Spleen (tissue), 11 donors: ENCODE data around the gene DYNLT1. TPM values are rescaled to one million over a fixed set of nuclear protein-coding genes. Genes with fewer than 3 reads are reported as not detected.
A peak's percentile ranks its signal among the peaks of the same experiment; 100 is the strongest.

Source experiments
- DNase-seq: peaks from one replicate; pipeline ENCODE4 v3.0.0-alpha.2; 2020
- H3K27ac ChIP-seq, 8 donors: fragments of 200-600 bp; sonication (generic) in 7 of 8; 1 replicate in 4 of 8; 2 replicates in 4 of 8; pipeline versions ENCODE4 v1.5.0 to v1.8.0; 2016 to 2021; ENCODE audit warnings: inconsistent platforms in 4 of 8, mild to moderate bottlenecking in 4 of 8, moderate library complexity in 1 of 8
- H3K27me3 ChIP-seq, 7 donors: fragments of 200-600 bp; sonication (generic) in 6 of 7; replicated peaks in 1 of 7; 1 replicate in 4 of 7; 2 replicates in 3 of 7; pipeline versions ENCODE4 v1.5.0 to v1.8.0; 2016 to 2021; ENCODE audit warnings: inconsistent platforms in 3 of 7, mild to moderate bottlenecking in 1 of 7
- H3K36me3 ChIP-seq, 6 donors: fragments of 200-600 bp; sonication (generic) in 5 of 6; 1 replicate in 4 of 6; 2 replicates in 2 of 6; pipeline versions ENCODE4 v1.5.0 to v1.8.0; 2016 to 2021; ENCODE audit warnings: inconsistent platforms in 2 of 6
- H3K4me1 ChIP-seq, 6 donors: fragments of 200-600 bp; sonication (generic) in 5 of 6; 1 replicate in 3 of 6; 2 replicates in 3 of 6; pipeline versions ENCODE4 v1.5.0 to v1.8.0; 2016 to 2021; ENCODE audit warnings: inconsistent platforms in 3 of 6
- H3K4me3 ChIP-seq, 8 donors: fragments of 200-600 bp; sonication (generic) in 7 of 8; 1 replicate in 4 of 8; 2 replicates in 4 of 8; pipeline versions ENCODE4 v1.5.0 to v1.8.0; 2016 to 2021; ENCODE audit warnings: inconsistent platforms in 4 of 8, mild to moderate bottlenecking in 4 of 8, moderate library complexity in 2 of 8
- H3K9me3 ChIP-seq, 8 donors: fragments of 200-600 bp; sonication (generic) in 7 of 8; 1 replicate in 4 of 8; 2 replicates in 4 of 8; pipeline versions ENCODE4 v1.5.0 to v1.8.0; 2016 to 2021; ENCODE audit warnings: inconsistent platforms in 4 of 8
- CTCF ChIP-seq, 11 experiments: fragments of 200-600 bp in 7 of 11; fragments of 450-650 bp in 4 of 11; sonication (generic) in 4 of 11; IDR thresholded peaks in 8 of 11; conservative IDR thresholded peaks in 3 of 11; 1 replicate in 7 of 11; 2 replicates in 4 of 11; pipeline versions ENCODE4 v1.4.0 to v1.8.0; 2016 to 2021; ENCODE audit warnings: antibody characterized with exemption in 11 of 11, inconsistent platforms in 4 of 11, mild to moderate bottlenecking in 1 of 11
- POLR2A ChIP-seq, 3 donors: fragments of 450-650 bp; IDR thresholded peaks; one replicate each; pipeline ENCODE4 v1.5.1; 2017; ENCODE audit warnings: antibody characterized with exemption in 3 of 3, mild to moderate bottlenecking in 1 of 3
- POLR2AphosphoS5 ChIP-seq, 3 donors: sonication (generic); formaldehyde crosslinking; IDR thresholded peaks; one replicate each; pipeline ENCODE4 v1.5.1; 2017; ENCODE audit warnings: antibody characterized with exemption in 3 of 3
- WGBS, 5 donors: extraction: QIAGEN DNeasy Blood & Tissue Kit in 3 of 5; methylation state at CpG; one replicate each; pipeline versions ENCODE4 v1.1.5 to v1.1.7; 2013 to 2018; 5-methylcytosine and 5-hydroxymethylcytosine counted together
- intact Hi-C: fragments of 100-400 bp; cut with DNase I; formaldehyde crosslinking; loops from one replicate; pipeline ENCODE4 v1.15.0; 2023; ENCODE audit warnings: low total_unique reads
- polyA plus RNA-seq, 3 donors: library from polyadenylated mRNA; stranded (reverse); fragments of 200-250 nt; gene quantifications; one replicate each; pipeline ENCODE4 v1.2.1, GENCODE V29; 2013
- total RNA-seq, 7 donors: library from RNA; depleted of rRNA in 3 of 7; stranded (reverse); fragments of >200 nt in 3 of 7; fragmentation: NEBNext Ultra II Directional in 4 of 7; extraction: Animal tissue kit (Norgen Biotek cat#: 25700) in 4 of 7; gene quantifications; one replicate each; pipeline versions ENCODE4 v1.1.0 to v1.2.1, GENCODE V29; 2016 to 2021
- donor health status: healthy with polysubstance abuse.
- donor health status: DM: no; HTN: no; CAD: no; lungs with moderate emphysema.
- donor health status: DM: no; HTN: no; CAD: no.
- donor health status: Bipolar disorder and iron deficiency.
- donor health status: healthy.
- donor health status: DM: no; HTN: no; CAD: no.
- donor health status: DM: yes; HTN: yes; CAD: no.

DYNLT1 gene
- total and polyA plus RNA-seq, 10 donors = 61.3 to 131 (median 75.8) TPM

- 95 to 98% (median 97%) methylated on average over 4 of the region's 4 CpGs for WGBS, 5 donors
- TF ChIP-seq POLR2AphosphoS5 (IDR thresholded peaks at IDR 0.05) = no peak
- no peak for TF ChIP-seq CTCF (IDR thresholded peaks at IDR 0.05 in 8 of 11, conservative IDR thresholded peaks at IDR 0.05 in 3 of 11)
- TF ChIP-seq POLR2A (IDR thresholded peaks at IDR 0.05) = no peak
- H3K27me3 ChIP-seq = no peaks in the 10 kb centered on the region
- no peak for DNase-seq
- no peaks in the 10 kb centered on the region for H3K9me3 ChIP-seq
- no peak overlapping the region for H3K4me3 ChIP-seq
- intact Hi-C loops = no loop called here
- H3K36me3 ChIP-seq = peaks cover 0 to 99% (median 31%) of the 10 kb centered on the region in 6 donors
- H3K27ac ChIP-seq = no peak overlapping the region
- no peaks in the 10 kb centered on the region for H3K4me1 ChIP-seq
Measured at GRCh38 chr6:158597565-158597964, 47.0 kb downstream of the DYNLT1 start.

DNA sequence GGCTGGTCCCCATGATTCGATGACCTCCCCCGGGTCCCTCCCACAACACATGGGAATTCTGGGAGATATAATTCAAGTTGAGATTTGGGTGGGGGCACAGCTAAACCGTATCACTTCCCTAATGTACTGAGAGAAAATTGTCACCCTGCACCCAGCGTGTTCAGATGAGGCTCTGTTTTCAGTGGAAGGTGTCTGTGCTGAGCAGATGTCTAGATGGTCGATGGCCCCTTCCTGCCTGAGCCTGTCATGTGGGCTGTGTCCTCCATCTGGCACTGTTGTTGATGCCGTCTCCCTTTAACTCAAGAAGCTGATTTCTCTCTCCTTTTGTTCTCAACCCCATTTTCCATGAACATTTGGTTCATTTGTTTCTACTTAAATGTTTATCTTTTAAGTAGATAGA lies 47.7 kb downstream of the DYNLT1 start:
- DNase-seq = no peak
- 57 to 82% (median 77%) methylated on average over 6 of the region's 6 CpGs for WGBS, 5 donors
- TF ChIP-seq CTCF (IDR thresholded peaks at IDR 0.05 in 8 of 11, conservative IDR thresholded peaks at IDR 0.05 in 3 of 11) (no peak), POLR2A (IDR thresholded peaks at IDR 0.05) (no peak), POLR2AphosphoS5 (IDR thresholded peaks at IDR 0.05) (no peak)
- Histone ChIP-seq H3K27ac (no peak overlapping the region), H3K9me3 (no peaks in the 10 kb centered on the region), H3K27me3 (no peaks in the 10 kb centered on the region), H3K36me3 (peaks cover 0 to 99% (median 35%) of the 10 kb centered on the region in 6 donors), H3K4me1 (no peaks in the 10 kb centered on the region), H3K4me3 (no peak overlapping the region)
- intact Hi-C loops = no loop called here

- Histone ChIP-seq H3K36me3 (peaks cover 0 to 99% (median 50%) of the 10 kb centered on the region in 6 donors), H3K4me1 (no peaks in the 10 kb centered on the region), H3K27me3 (no peaks in the 10 kb centered on the region), H3K4me3 (no peak overlapping the region), H3K9me3 (no peaks in the 10 kb centered on the region), H3K27ac (no peak overlapping the region)
- intact Hi-C loops = no loop called here
- 74 to 94% (median 89%) methylated on average over 5 of the region's 5 CpGs for WGBS, 5 donors
- TF ChIP-seq POLR2AphosphoS5 (IDR thresholded peaks at IDR 0.05) (no peak), CTCF (IDR thresholded peaks at IDR 0.05 in 8 of 11, conservative IDR thresholded peaks at IDR 0.05 in 3 of 11) (peak in 4 of 11 experiments; percentile 14 to 50 (median 24))
- DNase-seq = no peak
Measured at GRCh38 chr6:158595223-158595622, 49.3 kb downstream of the DYNLT1 start.

GRCh38 chr6:158593670-158594069 lies 50.9 kb downstream of the DYNLT1 start:
- 94 to 100% (median 95%) methylated on average over 3 of the region's 3 CpGs for WGBS, 5 donors
- TF ChIP-seq CTCF (IDR thresholded peaks at IDR 0.05 in 8 of 11, conservative IDR thresholded peaks at IDR 0.05 in 3 of 11) (no peak), POLR2A (IDR thresholded peaks at IDR 0.05) (no peak), POLR2AphosphoS5 (IDR thresholded peaks at IDR 0.05) (no peak)
- peaks cover 0 to 99% (median 51%) of the 10 kb centered on the region in 6 donors for H3K36me3 ChIP-seq
- H3K9me3 ChIP-seq = no peaks in the 10 kb centered on the region
- no peak overlapping the region for H3K27ac ChIP-seq
- H3K27me3 ChIP-seq = no peaks in the 10 kb centered on the region
- intact Hi-C loops = no loop called here
- no peak for DNase-seq
- no peaks in the 10 kb centered on the region for H3K4me1 ChIP-seq
- H3K4me3 ChIP-seq = no peak overlapping the region
